ENCODE measurements around the gene CDK5R1. TPM values are rescaled to one million over a fixed set of nuclear protein-coding genes. Genes with fewer than 3 reads are reported as not detected.
A peak's percentile ranks its signal among the peaks of the same experiment; 100 is the strongest.
"Not testable (repeated sequence)": the region's sequence is repeated elsewhere in the genome, so short reads cannot be mapped to it uniquely, and the experiment has no call there.

Gene CDK5R1
- polyA plus RNA-seq, 1 of the 3 experiments (the other 2 are of a cell fraction), result 1.4 TPM

DNA sequence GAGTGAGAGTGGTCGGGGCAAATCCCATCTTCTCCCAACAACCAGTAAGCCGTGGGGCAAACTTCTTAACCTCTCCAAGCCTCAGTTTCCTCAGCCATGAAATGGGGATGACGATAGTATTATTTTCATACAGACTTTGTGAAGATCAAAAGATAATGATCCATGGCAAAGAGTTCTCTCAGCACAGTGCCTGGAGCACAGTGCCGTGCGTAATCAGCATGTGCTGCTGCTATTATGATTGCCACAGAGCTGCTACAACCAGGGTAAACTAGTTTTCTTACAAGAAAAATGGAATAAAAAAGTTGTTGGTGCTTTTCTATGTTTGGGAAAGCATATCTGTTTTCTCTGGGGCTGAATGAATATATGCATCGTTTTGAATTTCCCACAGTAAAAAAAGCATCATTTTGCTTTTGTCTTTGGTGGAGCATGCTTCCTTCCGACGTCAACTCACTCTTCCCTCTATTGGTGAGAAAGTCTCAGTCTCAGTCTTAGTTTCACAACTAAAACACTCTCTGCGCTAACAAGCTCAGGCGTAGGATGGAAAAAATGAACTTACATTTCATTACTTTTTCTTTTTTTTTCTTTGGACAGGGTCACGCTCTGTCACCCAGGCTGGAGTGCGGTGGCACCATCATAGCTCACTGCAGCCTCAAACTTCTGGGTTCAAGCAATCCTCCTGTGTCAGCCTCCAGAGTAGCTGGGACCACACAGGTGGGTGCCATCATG lies 37.2 kb downstream of the CDK5R1 start:
- H2AFZ ChIP-seq (ENCODE audit: low read depth), result no peak overlapping the region

DNA sequence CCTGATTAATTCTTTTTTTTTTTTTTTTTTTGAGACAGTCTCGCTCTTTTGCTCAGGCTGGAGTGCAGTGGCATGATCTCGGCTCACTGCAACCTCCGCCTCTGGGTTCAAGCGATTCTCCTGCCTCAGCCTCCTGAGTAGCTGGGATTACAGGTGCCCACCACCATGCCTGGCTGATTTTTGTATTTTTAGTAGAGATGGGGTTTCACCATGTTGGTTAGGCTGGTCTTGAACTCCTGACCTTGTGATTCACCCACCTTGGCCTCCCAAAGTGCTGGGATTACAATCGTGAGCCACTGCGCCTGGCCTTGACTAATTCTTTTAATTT lies 37.7 kb downstream of the CDK5R1 start:
- H3K9ac ChIP-seq; H3K9me3 ChIP-seq; H4K20me1 ChIP-seq (ENCODE audit: insufficient read depth); H3K4me3 ChIP-seq (ENCODE audit: low read depth in 2 of 2, low read length in 1 of 2); H3K27ac ChIP-seq (ENCODE audit: low read depth in 2 of 2, low read length in 1 of 2); H3K9me2 ChIP-seq; H3K79me2 ChIP-seq (ENCODE audit: insufficient read depth); H3K27me3 ChIP-seq (ENCODE audit: insufficient read depth); H3K4me2 ChIP-seq; H3F3A ChIP-seq (replicated peaks; ENCODE audit: insufficient read depth); DNase-seq; H2AFZ ChIP-seq (ENCODE audit: low read depth); H3K36me3 ChIP-seq (replicated peaks in 1 of 2; ENCODE audit: control insufficient read depth in 1 of 2, insufficient read depth in 2 of 2, low read length in 1 of 2): not testable (repeated sequence)
- POLR2A ChIA-PET, result interaction anchor here (0.7 kb wide), 1 partner anchor 376 kb away, joined by 4 read pairs; no protein-coding TSS in a partner anchor
- 93% methylated on average over 6 of the region's 6 CpGs for WGBS (ENCODE audit: low lambda C conversion rate)
- peaks cover 10 to 14% of the 10 kb centered on the region in 2 experiments; a peak in 3 of 4 replicates for H3K4me1 ChIP-seq (ENCODE audit: control insufficient read depth in 1 of 2, insufficient read depth in 2 of 2, low read depth in 1 of 2, low read length in 1 of 2)
- CTCF ChIA-PET, result interaction anchor here (1.3 kb wide), 1 partner anchor 42 kb away, joined by 3 read pairs; no protein-coding TSS in a partner anchor

More for the DNA sequence above, 37.2 kb downstream of the CDK5R1 start:
- H3K79me2 ChIP-seq (ENCODE audit: insufficient read depth), result no peaks in the 10 kb centered on the region
- no peaks in the 10 kb centered on the region for H4K20me1 ChIP-seq (ENCODE audit: insufficient read depth)
- DNase-seq, result no peak
- no peaks in the 10 kb centered on the region for H3K9me3 ChIP-seq
- WGBS (ENCODE audit: low lambda C conversion rate), result 90% methylated on average over 12 of the region's 12 CpGs
- POLR2A ChIA-PET, result interaction anchor here (0.7 kb wide), 1 partner anchor 375 kb away, joined by 4 read pairs; no protein-coding TSS in a partner anchor
- 0 out of 2 replicates have a peak, but pooled peaks have one; percentile 13 for TF ChIP-seq GATA2 (CRISPR knock-in tag; IDR thresholded peaks at IDR 0.05)
- TF ChIP-seq, protein P1, sequence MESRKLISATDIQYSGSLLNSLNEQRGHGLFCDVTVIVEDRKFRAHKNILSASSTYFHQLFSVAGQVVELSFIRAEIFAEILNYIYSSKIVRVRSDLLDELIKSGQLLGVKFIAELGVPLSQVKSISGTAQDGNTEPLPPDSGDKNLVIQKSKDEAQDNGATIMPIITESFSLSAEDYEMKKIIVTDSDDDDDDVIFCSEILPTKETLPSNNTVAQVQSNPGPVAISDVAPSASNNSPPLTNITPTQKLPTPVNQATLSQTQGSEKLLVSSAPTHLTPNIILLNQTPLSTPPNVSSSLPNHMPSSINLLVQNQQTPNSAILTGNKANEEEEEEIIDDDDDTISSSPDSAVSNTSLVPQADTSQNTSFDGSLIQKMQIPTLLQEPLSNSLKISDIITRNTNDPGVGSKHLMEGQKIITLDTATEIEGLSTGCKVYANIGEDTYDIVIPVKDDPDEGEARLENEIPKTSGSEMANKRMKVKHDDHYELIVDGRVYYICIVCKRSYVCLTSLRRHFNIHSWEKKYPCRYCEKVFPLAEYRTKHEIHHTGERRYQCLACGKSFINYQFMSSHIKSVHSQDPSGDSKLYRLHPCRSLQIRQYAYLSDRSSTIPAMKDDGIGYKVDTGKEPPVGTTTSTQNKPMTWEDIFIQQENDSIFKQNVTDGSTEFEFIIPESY (IDR thresholded peaks at IDR 0.05; ENCODE audit: borderline replicate concordance, low read depth), result no peak
- no peak overlapping the region for H3K9ac ChIP-seq
- peaks cover 10 to 15% of the 10 kb centered on the region in 2 experiments; a peak in 3 of 4 replicates for H3K4me1 ChIP-seq (ENCODE audit: control insufficient read depth in 1 of 2, insufficient read depth in 2 of 2, low read depth in 1 of 2, low read length in 1 of 2)
- H3K27me3 ChIP-seq (ENCODE audit: insufficient read depth), result no peaks in the 10 kb centered on the region
- H3K36me3 ChIP-seq (replicated peaks in 1 of 2; ENCODE audit: control insufficient read depth in 1 of 2, insufficient read depth in 2 of 2, low read length in 1 of 2), result no peaks in the 10 kb centered on the region
- no peaks in the 10 kb centered on the region for H3F3A ChIP-seq (replicated peaks; ENCODE audit: insufficient read depth)
- CTCF ChIA-PET, result interaction anchor here (1.3 to 1.4 kb wide), 2 partner anchors 41 to 80 kb away, joined by 3 read pairs; partner anchors contain the start of gene PSMD11
- no peak overlapping the region for H3K4me2 ChIP-seq
- no peaks in the 10 kb centered on the region for H3K9me2 ChIP-seq
- no peak overlapping the region for H3K27ac ChIP-seq (ENCODE audit: low read depth in 2 of 2, low read length in 1 of 2)
- H3K4me3 ChIP-seq (ENCODE audit: low read depth in 2 of 2, low read length in 1 of 2), result no peak overlapping the region

DNA sequence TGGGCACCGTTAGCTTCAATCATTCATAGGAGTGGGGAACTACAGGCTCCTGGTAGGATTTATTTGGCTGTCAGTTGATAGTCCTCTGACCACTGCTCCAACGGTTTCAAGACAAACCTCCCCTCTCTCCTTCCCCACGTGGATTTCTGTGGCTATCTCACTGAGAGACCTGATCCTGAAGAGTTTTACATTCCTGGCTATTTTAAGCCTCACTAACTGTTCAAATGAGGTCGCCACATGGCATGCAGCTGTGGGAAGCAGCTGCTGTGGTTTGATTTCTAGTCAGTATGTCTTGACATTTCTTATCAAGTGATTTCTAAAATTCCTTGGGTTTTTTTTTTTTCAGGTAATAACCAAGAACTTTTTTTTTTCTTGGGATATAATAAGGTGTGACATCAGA lies 38.3 kb downstream of the CDK5R1 start:
- Histone ChIP-seq H3F3A (replicated peaks; ENCODE audit: insufficient read depth) (no peaks in the 10 kb centered on the region), H3K27ac (ENCODE audit: low read depth in 2 of 2, low read length in 1 of 2) (no peak overlapping the region), H3K27me3 (ENCODE audit: insufficient read depth) (no peaks in the 10 kb centered on the region), H3K36me3 (replicated peaks in 1 of 2; ENCODE audit: control insufficient read depth in 1 of 2, insufficient read depth in 2 of 2, low read length in 1 of 2) (no peaks in the 10 kb centered on the region), H3K9me2 (no peaks in the 10 kb centered on the region), H4K20me1 (ENCODE audit: insufficient read depth) (no peaks in the 10 kb centered on the region), H3K9me3 (no peaks in the 10 kb centered on the region), H3K4me1 (ENCODE audit: control insufficient read depth in 1 of 2, insufficient read depth in 2 of 2, low read depth in 1 of 2, low read length in 1 of 2) (peaks cover 4 to 8% of the 10 kb centered on the region in 2 experiments; a peak in 2 of 4 replicates), H2AFZ (ENCODE audit: low read depth) (no peak overlapping the region), H3K79me2 (ENCODE audit: insufficient read depth) (no peaks in the 10 kb centered on the region), H3K4me3 (ENCODE audit: low read depth in 2 of 2, low read length in 1 of 2) (no peak overlapping the region), H3K9ac (no peak overlapping the region), H3K4me2 (no peak overlapping the region)
- POLR2A ChIA-PET, result interaction anchor here (0.7 kb wide), 1 partner anchor 377 kb away, joined by 4 read pairs; no protein-coding TSS in a partner anchor
- CTCF ChIA-PET, result interaction anchor here (1.3 kb wide), 1 partner anchor 8 kb away, joined by 4 read pairs; no protein-coding TSS in a partner anchor
- 30% methylated on average over 4 of the region's 4 CpGs for WGBS (ENCODE audit: low lambda C conversion rate)
- TF ChIP-seq TCF12 (IDR thresholded peaks at IDR 0.05) (peak; percentile 90), YY1 (IDR thresholded peaks at IDR 0.05; ENCODE audit: low read depth) (no peak), MEF2A (IDR thresholded peaks at IDR 0.05; ENCODE audit: borderline replicate concordance, low read depth) (peak; percentile 77)
- TF ChIP-seq, protein P2, sequence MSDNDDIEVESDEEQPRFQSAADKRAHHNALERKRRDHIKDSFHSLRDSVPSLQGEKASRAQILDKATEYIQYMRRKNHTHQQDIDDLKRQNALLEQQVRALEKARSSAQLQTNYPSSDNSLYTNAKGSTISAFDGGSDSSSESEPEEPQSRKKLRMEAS (IDR thresholded peaks at IDR 0.05; ENCODE audit: low read depth), result peak; percentile 78
- no peak for DNase-seq

Measured in SK-N-SH (cell line).